ENCODE measurements around the gene FYN.
A peak's percentile ranks its signal among the peaks of the same experiment; 100 is the strongest.

FYN gene

GRCh38 chr6:111806561-111807497 is 66.4 kb downstream of the FYN start:
- Histone ChIP-seq H3K4me3 (ENCODE audit: extremely low read depth, insufficient read depth, low read length, poor library complexity, severe bottlenecking) (no peak overlapping the region), H3K9me3 (ENCODE audit: control insufficient read depth, low read length) (no peaks in the 10 kb centered on the region), H3K4me1 (ENCODE audit: control insufficient read depth, insufficient read depth, low read length, poor library complexity, severe bottlenecking) (peaks cover 21% of the 10 kb centered on the region), H3K36me3 (ENCODE audit: control insufficient read depth, insufficient read depth, low read length) (peaks cover 33% of the 10 kb centered on the region), H3K27ac (ENCODE audit: low read depth, low read length, severe bottlenecking) (no peak overlapping the region)
- 95 to 100% methylated on average over 5 to 6 of the region's 9 CpGs for WGBS, 2 experiments (ENCODE audit: insufficient coverage in 2 of 2)

GRCh38 chr6:111806165-111806547 is 67.1 kb downstream of the FYN start:
- Histone ChIP-seq H3K4me3 (ENCODE audit: extremely low read depth, insufficient read depth, low read length, poor library complexity, severe bottlenecking) (no peak overlapping the region), H3K36me3 (ENCODE audit: control insufficient read depth, insufficient read depth, low read length) (peaks cover 39% of the 10 kb centered on the region), H3K27ac (ENCODE audit: low read depth, low read length, severe bottlenecking) (peak overlapping the region; percentile 72), H3K4me1 (ENCODE audit: control insufficient read depth, insufficient read depth, low read length, poor library complexity, severe bottlenecking) (peaks cover 21% of the 10 kb centered on the region), H3K9me3 (ENCODE audit: control insufficient read depth, low read length) (no peaks in the 10 kb centered on the region)
- 93 to 100% methylated on average over 4 of the region's 5 CpGs for WGBS, 2 experiments (ENCODE audit: insufficient coverage in 2 of 2)

GRCh38 chr6:111805511-111806164 is 67.6 kb downstream of the FYN start:
- 86 to 97% methylated on average over 2 to 4 of the region's 7 CpGs for WGBS, 2 experiments (ENCODE audit: insufficient coverage in 2 of 2)
- Histone ChIP-seq H3K4me3 (ENCODE audit: extremely low read depth, insufficient read depth, low read length, poor library complexity, severe bottlenecking) (no peak overlapping the region), H3K4me1 (ENCODE audit: control insufficient read depth, insufficient read depth, low read length, poor library complexity, severe bottlenecking) (peaks cover 22% of the 10 kb centered on the region), H3K27ac (ENCODE audit: low read depth, low read length, severe bottlenecking) (peak overlapping the region; percentile 72), H3K9me3 (ENCODE audit: control insufficient read depth, low read length) (no peaks in the 10 kb centered on the region), H3K36me3 (ENCODE audit: control insufficient read depth, insufficient read depth, low read length) (peaks cover 42% of the 10 kb centered on the region)

GRCh38 chr6:111804627-111805235 is 68.5 kb downstream of the FYN start:
- Histone ChIP-seq H3K27ac (ENCODE audit: low read depth, low read length, severe bottlenecking) (no peak overlapping the region), H3K36me3 (ENCODE audit: control insufficient read depth, insufficient read depth, low read length) (peaks cover 42% of the 10 kb centered on the region), H3K9me3 (ENCODE audit: control insufficient read depth, low read length) (no peaks in the 10 kb centered on the region), H3K4me3 (ENCODE audit: extremely low read depth, insufficient read depth, low read length, poor library complexity, severe bottlenecking) (no peak overlapping the region), H3K4me1 (ENCODE audit: control insufficient read depth, insufficient read depth, low read length, poor library complexity, severe bottlenecking) (peaks cover 27% of the 10 kb centered on the region)
- 91 to 98% methylated on average over 7 of the region's 8 CpGs for WGBS, 2 experiments (ENCODE audit: insufficient coverage in 2 of 2)

GRCh38 chr6:111803804-111804203 is 69.4 kb downstream of the FYN start:
- Histone ChIP-seq H3K27ac (ENCODE audit: low read depth, low read length, severe bottlenecking) (no peak overlapping the region), H3K9me3 (ENCODE audit: control insufficient read depth, low read length) (no peaks in the 10 kb centered on the region), H3K4me1 (ENCODE audit: control insufficient read depth, insufficient read depth, low read length, poor library complexity, severe bottlenecking) (peaks cover 27% of the 10 kb centered on the region), H3K4me3 (ENCODE audit: extremely low read depth, insufficient read depth, low read length, poor library complexity, severe bottlenecking) (no peak overlapping the region), H3K36me3 (ENCODE audit: control insufficient read depth, insufficient read depth, low read length) (peaks cover 38% of the 10 kb centered on the region)
- 80 to 89% methylated on average over 1 to 3 of the region's 5 CpGs for WGBS, 2 experiments (ENCODE audit: insufficient coverage in 2 of 2)

GRCh38 chr6:111803371-111803770 is 69.9 kb downstream of the FYN start:
- H3K27ac ChIP-seq (ENCODE audit: low read depth, low read length, severe bottlenecking): no peak overlapping the region
- H3K36me3 ChIP-seq (ENCODE audit: control insufficient read depth, insufficient read depth, low read length): peaks cover 38% of the 10 kb centered on the region
- H3K4me3 ChIP-seq (ENCODE audit: extremely low read depth, insufficient read depth, low read length, poor library complexity, severe bottlenecking): no peak overlapping the region
- WGBS, 2 experiments (ENCODE audit: insufficient coverage in 2 of 2): 80% methylated on average over 1 of the region's 1 CpG; no CpG with 5 or more reads in 1 of the 2 experiments
- no peaks in the 10 kb centered on the region for H3K9me3 ChIP-seq (ENCODE audit: control insufficient read depth, low read length)
- H3K4me1 ChIP-seq (ENCODE audit: control insufficient read depth, insufficient read depth, low read length, poor library complexity, severe bottlenecking): peaks cover 27% of the 10 kb centered on the region

- Histone ChIP-seq H3K4me3 (ENCODE audit: extremely low read depth, insufficient read depth, low read length, poor library complexity, severe bottlenecking) (no peak overlapping the region), H3K27ac (ENCODE audit: low read depth, low read length, severe bottlenecking) (no peak overlapping the region), H3K9me3 (ENCODE audit: control insufficient read depth, low read length) (no peaks in the 10 kb centered on the region), H3K4me1 (ENCODE audit: control insufficient read depth, insufficient read depth, low read length, poor library complexity, severe bottlenecking) (peaks cover 27% of the 10 kb centered on the region), H3K36me3 (ENCODE audit: control insufficient read depth, insufficient read depth, low read length) (peaks cover 38% of the 10 kb centered on the region)
- WGBS, 2 experiments (ENCODE audit: insufficient coverage in 2 of 2): no CpG with 5 or more reads among the region's 2 CpGs
Observed at GRCh38 chr6:111802720-111803330, 70.4 kb downstream of the FYN start.

GRCh38 chr6:111802015-111802414 is 71.2 kb downstream of the FYN start:
- Histone ChIP-seq H3K4me3 (ENCODE audit: extremely low read depth, insufficient read depth, low read length, poor library complexity, severe bottlenecking) (no peak overlapping the region), H3K36me3 (ENCODE audit: control insufficient read depth, insufficient read depth, low read length) (peaks cover 38% of the 10 kb centered on the region)

GRCh38 chr6:111800821-111801220 is 72.4 kb downstream of the FYN start:
- no peak overlapping the region for H3K27ac ChIP-seq (ENCODE audit: low read depth, low read length, severe bottlenecking)
- H3K4me3 ChIP-seq (ENCODE audit: extremely low read depth, insufficient read depth, low read length, poor library complexity, severe bottlenecking): no peak overlapping the region
- WGBS, 2 experiments (ENCODE audit: insufficient coverage in 2 of 2): 100% methylated on average over 2 to 3 of the region's 4 CpGs
- no peaks in the 10 kb centered on the region for H3K9me3 ChIP-seq (ENCODE audit: control insufficient read depth, low read length)
- peaks cover 31% of the 10 kb centered on the region for H3K36me3 ChIP-seq (ENCODE audit: control insufficient read depth, insufficient read depth, low read length)
- H3K4me1 ChIP-seq (ENCODE audit: control insufficient read depth, insufficient read depth, low read length, poor library complexity, severe bottlenecking): peaks cover 18% of the 10 kb centered on the region

More at GRCh38 chr6:111802015-111802414, 71.2 kb downstream of the FYN start:
- Histone ChIP-seq H3K4me1 (ENCODE audit: control insufficient read depth, insufficient read depth, low read length, poor library complexity, severe bottlenecking) (peaks cover 27% of the 10 kb centered on the region), H3K27ac (ENCODE audit: low read depth, low read length, severe bottlenecking) (no peak overlapping the region), H3K9me3 (ENCODE audit: control insufficient read depth, low read length) (no peaks in the 10 kb centered on the region)

- WGBS, 2 experiments (ENCODE audit: insufficient coverage in 2 of 2): 80% methylated on average over 5 to 6 of the region's 11 CpGs
- Histone ChIP-seq H3K9me3 (ENCODE audit: control insufficient read depth, low read length) (no peaks in the 10 kb centered on the region), H3K27ac (ENCODE audit: low read depth, low read length, severe bottlenecking) (no peak overlapping the region), H3K36me3 (ENCODE audit: control insufficient read depth, insufficient read depth, low read length) (peaks cover 34% of the 10 kb centered on the region), H3K4me3 (ENCODE audit: extremely low read depth, insufficient read depth, low read length, poor library complexity, severe bottlenecking) (no peak overlapping the region), H3K4me1 (ENCODE audit: control insufficient read depth, insufficient read depth, low read length, poor library complexity, severe bottlenecking) (peaks cover 18% of the 10 kb centered on the region)
Observed at GRCh38 chr6:111800259-111800765, 72.9 kb downstream of the FYN start.
